IMR-90 (cell line): ENCODE results near the gene AP3B1. TPM values are rescaled to one million over a fixed set of nuclear protein-coding genes. Genes with fewer than 3 reads are reported as not detected.
A peak's percentile ranks its signal among the peaks of the same experiment; 100 is the strongest.

Experiments used
- ATAC-seq: fragments of 200-7000 bp; cut with Tn5 transposase; 2 replicates; pipeline ENCODE4 v1.9.1; 2020; ENCODE audit warnings: low read depth, mild to moderate bottlenecking, moderate library complexity
- BruUV-seq: library from RNA; stranded (reverse); fragments of 400-500 nt; replicated peaks from 2 replicates; lab custom pipeline; 2021; lab: Mats Ljungman, UMichigan
- CTCF ChIA-PET: fragments of 300-600 bp; formaldehyde crosslinking; extraction: SDS; loops from one replicate; lab custom pipeline; 2021; ENCODE audit warnings: antibody characterized with exemption; lab: Yijun Ruan, JAX
- POLR2A ChIA-PET: fragments of 300-600 bp; sonication (Branson Sonifier 250); formaldehyde crosslinking; loops from one replicate; lab custom pipeline; 2022; ENCODE audit warnings: antibody characterized with exemption; ENCODE audit not compliant: unreplicated experiment; lab: Charles Lee
- DNase-seq: peaks from one replicate; pipeline ENCODE4 v3.0.0; 2013
- H2AFZ ChIP-seq: replicated peaks from 2 replicates; pipeline ENCODE3; 2013; ENCODE audit warnings: low read length, mild to moderate bottlenecking; ENCODE audit not compliant: poor library complexity
- H2AK5ac ChIP-seq: 2 replicates; pipeline ENCODE4 v1.6.1; 2013; ENCODE audit warnings: low read depth, low read length, inconsistent platforms
- H2AK9ac ChIP-seq: replicated peaks from 2 replicates; pipeline ENCODE3; 2013; ENCODE audit warnings: mild to moderate bottlenecking, low read depth, low read length, moderate library complexity; ENCODE audit not compliant: poor library complexity
- H2BK120ac ChIP-seq: 2 replicates; pipeline ENCODE4 v1.6.1; 2013; ENCODE audit warnings: low read depth, low read length, inconsistent platforms
- H2BK15ac ChIP-seq: 3 replicates; pipeline ENCODE4 v1.6.1; 2013; ENCODE audit warnings: low read depth, low read length, inconsistent platforms
- H2BK20ac ChIP-seq: 2 replicates; pipeline ENCODE4 v1.6.1; 2013; ENCODE audit warnings: low read depth, mild to moderate bottlenecking, inconsistent platforms, low read length, moderate library complexity
- H2BK5ac ChIP-seq: 2 replicates; pipeline ENCODE4 v1.6.1; 2013; ENCODE audit warnings: mild to moderate bottlenecking, low read depth, low read length, inconsistent platforms; ENCODE audit not compliant: poor library complexity, severe bottlenecking
- H3K14ac ChIP-seq: replicated peaks from 2 replicates; pipeline ENCODE4 v1.6.1; 2013; ENCODE audit warnings: low read depth, low read length, inconsistent platforms
- H3K18ac ChIP-seq: 2 replicates; pipeline ENCODE4 v1.6.1; 2013; ENCODE audit warnings: low read depth, low read length, control low read depth
- H3K23ac ChIP-seq: 2 replicates; pipeline ENCODE4 v1.6.1; 2013; ENCODE audit warnings: low read depth, low read length, inconsistent platforms
- H3K27ac ChIP-seq: 2 replicates; pipeline ENCODE4 v1.5.1; 2013; ENCODE audit warnings: mild to moderate bottlenecking, control low read depth, low read length; ENCODE audit not compliant: insufficient read depth
- H3K27me3 ChIP-seq: 2 replicates; pipeline ENCODE4 v1.6.1; 2013; ENCODE audit warnings: low read length; ENCODE audit not compliant: control insufficient read depth, insufficient read depth
- H3K36me3 ChIP-seq: 2 replicates; pipeline ENCODE4 v1.6.1; 2013; ENCODE audit warnings: low read length, mixed read lengths; ENCODE audit not compliant: control insufficient read depth, insufficient read depth
- H3K4ac ChIP-seq: 2 replicates; pipeline ENCODE4 v1.6.1; 2013; ENCODE audit warnings: low read depth, low read length, inconsistent platforms
- H3K4me1 ChIP-seq: 2 replicates; pipeline ENCODE4 v1.6.1; 2013; ENCODE audit warnings: low read length, mixed read lengths; ENCODE audit not compliant: control insufficient read depth, insufficient read depth
- H3K4me2 ChIP-seq: 2 replicates; pipeline ENCODE4 v1.6.1; 2013; ENCODE audit warnings: low read depth, mild to moderate bottlenecking, control low read depth, low read length, moderate library complexity
- H3K4me3 ChIP-seq: 2 replicates; pipeline ENCODE4 v1.5.1; 2013; ENCODE audit warnings: low read depth, mild to moderate bottlenecking, control low read depth, low read length, moderate library complexity; ENCODE audit not compliant: insufficient read depth
- H3K56ac ChIP-seq: 2 replicates; pipeline ENCODE4 v1.6.1; 2013; ENCODE audit warnings: low read length, inconsistent platforms; ENCODE audit not compliant: insufficient read depth; ENCODE audit errors: extremely low read depth
- H3K79me1 ChIP-seq, 2 experiments: 2 replicates each; pipeline ENCODE4 v1.6.1; 2013; ENCODE audit warnings: low read length in 2 of 2, inconsistent platforms in 1 of 2, low read depth in 1 of 2
- H3K9ac ChIP-seq: 2 replicates; pipeline ENCODE4 v1.6.1; 2013; ENCODE audit warnings: low read depth, low read length, control low read depth
- H3K9me1 ChIP-seq: 2 replicates; pipeline ENCODE4 v1.6.1; 2013; ENCODE audit warnings: low read length, inconsistent platforms; ENCODE audit not compliant: insufficient read depth
- H3K9me3 ChIP-seq: 2 replicates; pipeline ENCODE4 v1.6.1; 2013; ENCODE audit warnings: low read length; ENCODE audit not compliant: control insufficient read depth, insufficient read depth
- H4K20me1 ChIP-seq: 2 replicates; pipeline ENCODE4 v1.6.1; 2013; ENCODE audit warnings: low read length, inconsistent platforms; ENCODE audit not compliant: insufficient read depth
- H4K5ac ChIP-seq: 2 replicates; pipeline ENCODE4 v1.6.1; 2013; ENCODE audit warnings: mild to moderate bottlenecking, low read depth, low read length, control low read depth
- H4K8ac ChIP-seq, 2 experiments: 2 replicates each; pipeline ENCODE4 v1.6.1; 2013; ENCODE audit warnings: low read depth in 2 of 2, low read length in 2 of 2, control low read depth in 1 of 2, inconsistent platforms in 1 of 2
- H4K91ac ChIP-seq: 2 replicates; pipeline ENCODE4 v1.6.1; 2013; ENCODE audit warnings: low read depth, low read length, inconsistent platforms; ENCODE audit not compliant: insufficient read depth
- MAFK ChIP-seq: IDR thresholded peaks from 2 replicates; pipeline ENCODE4 v1.6.1; 2012; ENCODE audit warnings: low read depth, low read length, improper control_type of control experiment
- MXI1 ChIP-seq: IDR thresholded peaks from 2 replicates; pipeline ENCODE4 v1.6.1; 2012; ENCODE audit warnings: low read depth, mild to moderate bottlenecking, low read length, moderate library complexity, borderline replicate concordance
- RAD21 ChIP-seq: IDR thresholded peaks from 2 replicates; pipeline ENCODE4 v1.6.1; 2012; ENCODE audit warnings: low read length, improper control_type of control experiment
- RFX5 ChIP-seq: IDR thresholded peaks from 2 replicates; pipeline ENCODE4 v1.8.0; 2012; ENCODE audit warnings: low read depth, mild to moderate bottlenecking, low read length, moderate library complexity
- SMC3 ChIP-seq: fragments of 150-350 bp; IDR thresholded peaks from 2 replicates; pipeline ENCODE4 v1.6.1; 2016; ENCODE audit warnings: low read depth, mild to moderate bottlenecking, antibody characterized with exemption, low read length, moderate library complexity
- WGBS, 2 experiments: methylation state at CpG; one replicate each; pipeline versions ENCODE4 v1.1.5 to v1.1.7; 2013; ENCODE audit warnings: missing lambda C conversion rate in 2 of 2; ENCODE audit not compliant: insufficient read length in 1 of 2; ENCODE audit errors: extremely low coverage in 2 of 2; 5-methylcytosine and 5-hydroxymethylcytosine counted together
- dilution Hi-C: fragments of 300-500 bp; cut with HindIII; formaldehyde crosslinking; loops from one replicate; pipeline ENCODE4 v1.14.3; 2018; ENCODE audit warnings: low sequenced_read_pairs; ENCODE audit not compliant: unreplicated experiment
- in situ Hi-C: fragments of 300-500 bp; cut with MboI; formaldehyde crosslinking; loops from 3 replicates; pipeline ENCODE4 v1.14.3; 2019; ENCODE audit warnings: low sequenced_read_pairs, inconsistent platforms, mixed read lengths
- intact Hi-C: fragments of 100-400 bp; cut with micrococcal nuclease; formaldehyde crosslinking; loops from 2 replicates; pipeline ENCODE4 v1.10.0; 2022
- polyA plus RNA-seq, 3 experiments: library from polyadenylated mRNA; depleted of rRNA; stranded (reverse); fragments of >200 nt; gene quantifications; 2 replicates each; pipeline ENCODE4 v1.2.3, GENCODE V29; 2012; ENCODE audit warnings: low replicate concordance in 1 of 3
- total RNA-seq: library from RNA; depleted of rRNA; stranded (reverse); fragments of >200 nt; gene quantifications from 2 replicates; pipeline ENCODE4 v1.2.3, GENCODE V29; 2012
- TF ChIP-seq, protein P1 (sequence below): conservative IDR thresholded peaks from 2 replicates; pipeline ENCODE4 v1.5.1; 2012; ENCODE audit warnings: mild to moderate bottlenecking, low read depth, low read length, improper control_type of control experiment
- TF ChIP-seq, protein P2 (sequence below): fragments of 150-350 bp; IDR thresholded peaks from 2 replicates; pipeline ENCODE4 v1.6.1; 2017; ENCODE audit warnings: mild to moderate bottlenecking, antibody characterized with exemption, low read length, low read depth
- TF ChIP-seq, protein P3 (sequence below): fragments of 150-350 bp; IDR thresholded peaks from 2 replicates; pipeline ENCODE4 v1.6.1; 2016; ENCODE audit warnings: low read depth, mild to moderate bottlenecking, low read length, moderate library complexity, borderline replicate concordance

AP3B1 gene
- total and polyA plus RNA-seq, 2 of the 4 experiments (the other 2 are of a cell fraction) = 33.1 to 59.0 TPM

DNA sequence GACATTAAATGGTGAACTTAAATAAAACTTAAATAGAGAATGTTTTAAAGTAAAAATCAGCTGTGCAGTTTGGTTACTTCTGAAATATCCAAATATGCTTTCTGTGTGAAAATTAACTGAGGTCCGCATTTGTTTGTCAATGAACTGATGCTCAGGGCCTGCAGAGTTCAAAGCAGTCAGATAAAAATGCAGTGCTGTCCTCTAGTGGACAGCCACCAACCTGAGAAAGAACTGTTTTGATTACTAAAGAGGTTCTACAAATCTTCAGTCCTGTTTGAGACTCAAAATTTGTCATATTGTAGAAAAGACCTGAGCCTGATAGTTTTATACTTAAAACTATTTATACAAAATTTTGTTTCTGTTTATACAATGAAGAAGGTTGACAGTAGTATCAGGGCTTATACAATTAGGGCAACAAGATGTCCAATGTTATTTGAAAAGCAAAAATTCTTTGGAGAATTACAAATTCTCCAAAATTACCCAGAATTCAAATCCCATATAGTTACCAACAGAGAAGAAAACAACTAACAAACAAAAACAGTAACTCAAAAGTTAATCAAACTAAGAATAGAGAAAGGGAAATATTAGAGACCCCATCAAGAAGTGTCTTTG, 286.0 kb downstream of the AP3B1 start:
- no peaks in the 10 kb centered on the region for H3K9me3 ChIP-seq
- no peak overlapping the region for H2BK5ac ChIP-seq
- no peak for TF ChIP-seq MXI1
- TF ChIP-seq RFX5 = no peak
- TF ChIP-seq, protein P1, sequence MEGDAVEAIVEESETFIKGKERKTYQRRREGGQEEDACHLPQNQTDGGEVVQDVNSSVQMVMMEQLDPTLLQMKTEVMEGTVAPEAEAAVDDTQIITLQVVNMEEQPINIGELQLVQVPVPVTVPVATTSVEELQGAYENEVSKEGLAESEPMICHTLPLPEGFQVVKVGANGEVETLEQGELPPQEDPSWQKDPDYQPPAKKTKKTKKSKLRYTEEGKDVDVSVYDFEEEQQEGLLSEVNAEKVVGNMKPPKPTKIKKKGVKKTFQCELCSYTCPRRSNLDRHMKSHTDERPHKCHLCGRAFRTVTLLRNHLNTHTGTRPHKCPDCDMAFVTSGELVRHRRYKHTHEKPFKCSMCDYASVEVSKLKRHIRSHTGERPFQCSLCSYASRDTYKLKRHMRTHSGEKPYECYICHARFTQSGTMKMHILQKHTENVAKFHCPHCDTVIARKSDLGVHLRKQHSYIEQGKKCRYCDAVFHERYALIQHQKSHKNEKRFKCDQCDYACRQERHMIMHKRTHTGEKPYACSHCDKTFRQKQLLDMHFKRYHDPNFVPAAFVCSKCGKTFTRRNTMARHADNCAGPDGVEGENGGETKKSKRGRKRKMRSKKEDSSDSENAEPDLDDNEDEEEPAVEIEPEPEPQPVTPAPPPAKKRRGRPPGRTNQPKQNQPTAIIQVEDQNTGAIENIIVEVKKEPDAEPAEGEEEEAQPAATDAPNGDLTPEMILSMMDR = peak; percentile 81
- TF ChIP-seq, protein P2, sequence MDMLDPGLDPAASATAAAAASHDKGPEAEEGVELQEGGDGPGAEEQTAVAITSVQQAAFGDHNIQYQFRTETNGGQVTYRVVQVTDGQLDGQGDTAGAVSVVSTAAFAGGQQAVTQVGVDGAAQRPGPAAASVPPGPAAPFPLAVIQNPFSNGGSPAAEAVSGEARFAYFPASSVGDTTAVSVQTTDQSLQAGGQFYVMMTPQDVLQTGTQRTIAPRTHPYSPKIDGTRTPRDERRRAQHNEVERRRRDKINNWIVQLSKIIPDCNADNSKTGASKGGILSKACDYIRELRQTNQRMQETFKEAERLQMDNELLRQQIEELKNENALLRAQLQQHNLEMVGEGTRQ = no peak
- peak; percentile 80 for TF ChIP-seq RAD21
- TF ChIP-seq SMC3 = peak; percentile 71
- TF ChIP-seq, protein P3, sequence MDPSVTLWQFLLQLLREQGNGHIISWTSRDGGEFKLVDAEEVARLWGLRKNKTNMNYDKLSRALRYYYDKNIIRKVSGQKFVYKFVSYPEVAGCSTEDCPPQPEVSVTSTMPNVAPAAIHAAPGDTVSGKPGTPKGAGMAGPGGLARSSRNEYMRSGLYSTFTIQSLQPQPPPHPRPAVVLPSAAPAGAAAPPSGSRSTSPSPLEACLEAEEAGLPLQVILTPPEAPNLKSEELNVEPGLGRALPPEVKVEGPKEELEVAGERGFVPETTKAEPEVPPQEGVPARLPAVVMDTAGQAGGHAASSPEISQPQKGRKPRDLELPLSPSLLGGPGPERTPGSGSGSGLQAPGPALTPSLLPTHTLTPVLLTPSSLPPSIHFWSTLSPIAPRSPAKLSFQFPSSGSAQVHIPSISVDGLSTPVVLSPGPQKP = no peak
- TF ChIP-seq MAFK = no peak
- peaks cover 10% of the 10 kb centered on the region for H3K4me1 ChIP-seq
- POLR2A ChIA-PET = no interaction called here
- no CpG with 5 or more reads among the region's 1 CpG for WGBS, 2 experiments
- H4K20me1 ChIP-seq = no peaks in the 10 kb centered on the region
- dilution Hi-C loops = no loop called here
- peaks cover 8% of the 10 kb centered on the region; the same call in 1 of the 2 replicates for H3K9me1 ChIP-seq
- H3K36me3 ChIP-seq = no peaks in the 10 kb centered on the region; the same call in 1 of the 2 replicates
- no peak overlapping the region for H3K23ac ChIP-seq
- H4K91ac ChIP-seq = no peak overlapping the region
- H3K27me3 ChIP-seq = no peaks in the 10 kb centered on the region
- CTCF ChIA-PET = no interaction called here
- no peak overlapping the region for H3K4me2 ChIP-seq
- H3K4ac ChIP-seq = no peak overlapping the region
- no peak overlapping the region for H2AK5ac ChIP-seq
- H2BK120ac ChIP-seq = no peak overlapping the region
- H3K56ac ChIP-seq = no peak overlapping the region
- H3K9ac ChIP-seq = no peak overlapping the region
- ATAC-seq (peak; percentile 28; the same call in 1 of the 2 replicates), DNase-seq (peak; percentile 58)
- H4K5ac ChIP-seq = no peak overlapping the region
- no peak overlapping the region for H3K27ac ChIP-seq
- in situ Hi-C loops = no loop called here
- H3K14ac ChIP-seq = no peak overlapping the region
- H4K8ac ChIP-seq = no peak overlapping the region
- no peak overlapping the region for H2BK20ac ChIP-seq
- no peak overlapping the region for H2AK9ac ChIP-seq
- no peak overlapping the region for H3K4me3 ChIP-seq
- intact Hi-C loops = loop anchor here (1.0 to 10.0 kb wide), 4 partner anchors 141 to 448 kb away; partner anchors contain the start of gene TBCA
- no TSS peak for BruUV-seq
- no peak overlapping the region for H3K18ac ChIP-seq
- no peak overlapping the region for H2BK15ac ChIP-seq
- H2AFZ ChIP-seq = no peak overlapping the region
- peaks cover 6 to 7% of the 10 kb centered on the region in 2 experiments for H3K79me1 ChIP-seq
